EH (cell line): ENCODE data around the gene DICER1.

ENCODE experiments used
- DNase-seq: peaks from one replicate; pipeline ENCODE4 v3.0.0-alpha.2; 2015; ENCODE audit warnings: low read depth

The DICER1 gene

GRCh38 chr14:95077345-95077744 lies 80.0 kb downstream of the DICER1 start:
- no peak for DNase-seq

GRCh38 chr14:95075789-95076188 lies 81.5 kb downstream of the DICER1 start:
- DNase-seq, result no peak

- no peak for DNase-seq
Observed at GRCh38 chr14:95073947-95074346, 83.4 kb downstream of the DICER1 start.

GRCh38 chr14:95072310-95072905 lies 84.9 kb downstream of the DICER1 start:
- DNase-seq, result no peak

- no peak for DNase-seq
Observed at GRCh38 chr14:95071649-95072280, 85.6 kb downstream of the DICER1 start.

DNA sequence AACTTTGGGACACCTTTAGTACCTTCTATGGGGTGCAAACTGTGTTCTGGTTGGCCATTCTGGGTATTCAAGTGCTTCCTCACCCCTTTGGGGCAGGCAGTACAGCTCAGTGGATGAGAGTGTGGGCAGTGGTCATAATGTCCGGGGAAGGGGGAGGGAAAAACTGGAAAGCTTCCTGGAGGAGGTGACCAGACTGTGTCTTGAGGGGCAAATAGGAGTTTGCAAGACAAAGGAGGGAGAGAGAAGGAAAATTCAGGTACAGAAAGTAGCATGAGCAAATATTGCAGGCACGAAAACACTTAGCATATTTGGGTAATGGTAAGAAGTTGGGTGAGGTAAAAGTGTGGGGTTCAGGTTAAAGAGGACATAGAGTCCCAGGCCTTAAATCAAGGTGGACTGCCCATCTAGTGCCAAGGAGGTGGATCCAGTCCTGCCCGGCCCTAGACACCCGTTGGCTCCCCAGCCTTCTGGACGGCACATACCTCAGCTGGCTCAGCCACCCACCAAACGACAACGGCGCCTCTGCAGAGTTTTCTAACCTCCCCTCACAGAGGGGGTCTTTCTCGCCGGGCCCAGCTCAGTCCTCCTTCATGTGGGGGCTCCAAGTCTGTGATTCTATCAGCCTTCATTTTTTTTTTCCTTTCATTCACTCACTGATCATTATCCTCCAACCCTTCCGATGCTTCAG lies 86.4 kb downstream of the DICER1 start:
- no peak for DNase-seq

- no peak for DNase-seq
Observed at GRCh38 chr14:95069547-95069946, 87.8 kb downstream of the DICER1 start.

DNA sequence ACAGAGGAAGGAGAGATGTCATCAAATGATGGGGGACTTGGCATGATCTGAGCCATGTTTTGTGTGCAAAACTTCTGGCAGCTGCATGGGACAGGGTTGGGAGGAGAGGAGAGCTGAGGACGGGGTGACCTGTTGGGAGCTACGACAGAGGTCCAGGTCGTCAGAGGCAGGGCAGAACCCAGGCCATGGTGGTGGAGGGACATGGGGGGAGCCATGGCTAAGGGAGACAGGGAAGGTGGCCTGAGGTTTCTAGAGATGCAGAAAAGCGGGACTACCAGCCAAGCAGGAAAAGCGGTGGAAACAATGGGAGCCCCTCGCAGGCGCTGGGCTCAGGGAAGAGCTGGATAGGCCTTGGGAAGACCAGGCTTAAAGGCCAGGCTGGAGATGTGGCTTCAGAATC lies 88.3 kb downstream of the DICER1 start:
- no peak for DNase-seq

GRCh38 chr14:95068521-95068920 lies 88.8 kb downstream of the DICER1 start:
- no peak for DNase-seq

DNA sequence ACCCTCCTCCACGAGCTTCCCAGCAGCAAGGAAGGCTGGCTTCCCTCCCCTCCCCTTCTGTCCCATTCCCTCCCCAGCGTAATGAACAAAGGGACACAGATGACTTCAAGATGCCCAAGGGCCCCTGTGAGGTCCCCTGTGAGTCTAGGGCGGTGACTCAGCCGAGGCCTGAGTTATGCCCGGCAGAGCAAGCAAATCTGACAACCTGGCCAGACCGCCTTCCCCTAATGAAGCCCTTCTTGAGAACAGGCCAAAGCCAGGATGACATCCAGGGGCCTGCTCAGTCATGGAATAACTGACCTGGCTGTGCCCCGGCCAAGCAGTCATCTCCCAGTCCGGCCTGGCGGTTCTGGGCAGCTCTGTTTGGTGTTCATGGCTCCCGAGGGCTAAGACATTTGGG lies 89.2 kb downstream of the DICER1 start:
- no peak for DNase-seq

DNA sequence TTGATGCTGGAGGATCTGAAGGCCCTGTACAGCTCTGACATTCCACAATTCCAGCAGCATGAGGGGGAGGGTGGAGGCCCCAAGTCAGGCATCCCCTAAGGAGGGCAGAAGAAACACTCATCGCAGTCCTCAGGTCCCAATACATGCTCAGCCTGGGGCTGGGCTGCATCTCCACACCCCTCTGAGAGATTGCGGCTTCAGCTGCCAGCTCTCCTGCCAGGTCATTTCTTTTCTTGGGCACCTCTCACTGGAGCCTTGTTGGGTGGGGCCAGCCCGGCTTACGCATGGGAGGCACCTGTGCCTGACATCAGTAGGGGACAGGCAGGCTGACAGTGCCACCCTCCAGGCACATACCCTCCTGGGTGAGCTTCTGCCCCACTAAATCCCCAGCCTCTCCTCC lies 89.8 kb downstream of the DICER1 start:
- DNase-seq, result no peak

DNA sequence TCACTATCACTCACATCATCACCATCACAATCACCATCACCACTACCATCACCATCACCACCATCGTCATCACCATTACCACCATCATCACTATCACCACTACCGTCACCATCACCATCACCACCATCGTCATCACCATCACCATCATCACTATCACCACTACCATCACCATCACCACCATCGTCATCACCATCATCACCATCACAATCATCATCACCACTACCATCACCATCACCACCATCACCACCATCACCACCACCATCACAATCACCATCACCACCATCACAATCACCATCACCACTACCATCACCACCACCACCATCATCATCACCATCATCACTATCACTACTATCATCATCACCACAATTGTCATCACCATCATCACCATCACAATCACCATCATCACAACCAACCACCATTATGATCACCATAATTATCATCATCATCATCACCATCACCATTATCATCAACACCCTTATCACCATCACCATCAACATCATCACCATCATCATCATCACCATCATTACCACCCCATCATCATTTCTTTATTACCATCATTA lies 90.8 kb downstream of the DICER1 start:
- no peak for DNase-seq

GRCh38 chr14:95065411-95065810 lies 91.9 kb downstream of the DICER1 start:
- no peak for DNase-seq

DNA sequence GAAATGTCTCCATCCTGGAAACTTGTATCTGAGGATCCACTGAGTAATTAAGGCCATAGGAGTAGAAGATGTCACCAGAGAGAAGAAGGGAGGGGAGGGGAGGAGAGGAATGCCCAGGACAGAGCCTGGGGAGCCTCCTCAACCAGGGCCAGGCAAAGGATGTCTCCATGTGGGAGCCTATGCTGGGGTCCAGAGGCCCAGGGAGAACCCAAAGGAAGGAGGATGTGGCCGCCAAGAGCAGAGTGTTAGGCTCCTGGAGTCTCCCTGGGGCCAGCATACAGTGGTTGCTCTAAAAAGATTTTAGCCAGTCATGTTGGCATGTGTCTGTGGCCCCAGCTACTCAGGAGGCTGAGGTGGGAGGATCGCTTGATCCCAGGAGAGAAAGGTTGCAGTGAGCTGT lies 92.6 kb downstream of the DICER1 start:
- DNase-seq, result no peak

GRCh38 chr14:95064256-95064655 lies 93.1 kb downstream of the DICER1 start:
- DNase-seq, result no peak

GRCh38 chr14:95063391-95063790 lies 93.9 kb downstream of the DICER1 start:
- no peak for DNase-seq

DNA sequence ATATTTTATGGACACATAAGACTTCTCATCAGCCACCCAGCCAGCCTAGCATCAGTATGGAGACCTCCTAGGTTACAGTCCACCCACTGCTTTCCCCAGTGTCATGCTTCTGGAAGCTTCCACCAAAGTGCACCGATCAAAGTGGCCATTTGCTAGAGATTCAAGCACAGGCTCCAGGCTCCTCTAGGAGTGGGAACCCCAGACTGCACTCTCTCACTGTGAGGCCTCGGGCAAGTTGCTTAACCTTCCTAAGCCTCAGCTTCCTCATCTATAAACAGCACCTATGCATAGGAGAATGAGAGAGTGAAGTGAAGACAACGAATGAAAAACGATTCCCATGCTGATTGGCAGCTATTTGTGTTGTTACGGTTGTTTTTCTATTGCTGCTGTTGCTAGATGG lies 94.4 kb downstream of the DICER1 start:
- no peak for DNase-seq

- DNase-seq, result no peak
Observed at GRCh38 chr14:95062220-95062619, 95.1 kb downstream of the DICER1 start.

DNA sequence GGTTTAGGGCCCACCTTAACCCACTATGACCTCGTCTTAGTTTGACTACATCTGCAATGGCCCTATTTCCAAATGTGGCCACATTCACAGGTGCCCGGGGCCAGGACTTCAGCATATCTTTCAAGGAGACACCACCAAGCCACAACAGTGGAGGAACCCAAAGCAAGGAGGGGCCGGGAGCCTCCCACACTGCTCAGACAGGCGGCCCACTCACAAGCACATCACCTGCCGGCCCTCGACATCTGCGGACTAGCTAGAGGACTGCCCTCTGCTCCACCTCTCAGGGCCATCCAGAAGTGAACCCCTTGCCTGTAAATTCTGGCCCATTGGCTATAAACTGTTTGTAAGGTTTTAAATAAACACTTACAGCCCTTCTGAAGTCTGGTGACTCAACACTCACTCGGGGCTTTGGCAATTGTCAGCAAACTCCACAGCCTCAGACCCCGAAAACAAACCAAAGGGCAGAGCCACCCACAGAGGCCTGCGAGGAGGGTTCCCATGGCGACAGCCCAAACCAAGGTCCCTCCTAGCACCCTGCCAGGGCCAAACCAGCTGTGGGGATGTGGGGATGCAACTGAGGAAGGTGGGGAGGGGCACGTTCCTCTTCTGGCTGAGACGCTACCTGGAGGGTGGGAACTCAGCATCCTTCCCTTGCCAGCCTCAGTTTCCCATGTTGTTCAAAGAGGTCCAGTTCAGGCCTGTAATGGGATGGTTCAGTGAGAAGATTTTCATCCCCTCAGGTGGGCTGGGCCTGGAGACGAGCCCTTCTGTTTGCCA lies 95.8 kb downstream of the DICER1 start:
- DNase-seq, result no peak

GRCh38 chr14:95059126-95059525 lies 98.2 kb downstream of the DICER1 start:
- DNase-seq, result no peak

GRCh38 chr14:95058491-95058890 lies 98.8 kb downstream of the DICER1 start:
- DNase-seq, result no peak

GRCh38 chr14:95057851-95058250 lies 99.5 kb downstream of the DICER1 start:
- no peak for DNase-seq

DNA sequence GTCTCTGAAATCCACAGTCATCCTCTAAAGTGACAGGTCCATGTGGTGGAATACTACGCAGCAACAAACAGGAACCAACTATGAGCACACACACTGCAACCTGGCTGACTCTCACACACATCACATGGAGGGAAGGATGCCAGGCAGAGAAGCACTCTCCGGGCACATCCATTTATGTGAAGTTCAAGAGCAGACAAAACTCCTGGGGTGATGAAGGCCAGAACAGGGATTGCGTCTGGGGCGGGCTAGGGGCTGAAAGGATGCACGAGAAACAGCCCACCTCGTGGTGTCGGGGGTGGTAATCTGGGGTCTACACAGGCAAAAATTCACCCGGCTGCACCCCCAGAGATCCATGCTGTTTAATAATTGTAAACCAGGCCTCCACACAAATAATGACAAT lies 100.2 kb downstream of the DICER1 start:
- DNase-seq, result no peak
